Loucy (cell line): ENCODE measurements around the gene KRTAP4-9.
"Not testable (repeated sequence)": the region's sequence is repeated elsewhere in the genome, so short reads cannot be mapped to it uniquely, and the experiment has no call there.

Experiments
- H2AFZ ChIP-seq: fragments of 200-600 bp; sonication (generic); 2 replicates; pipeline ENCODE4 v1.6.0; 2016; ENCODE audit warnings: antibody characterized with exemption, mild to moderate bottlenecking, low read length, moderate library complexity
- H3F3A ChIP-seq: fragments of 200-600 bp; 2 replicates; pipeline ENCODE4 v1.6.0; 2016; ENCODE audit warnings: antibody characterized with exemption, low read depth, mild to moderate bottlenecking
- H3K27me3 ChIP-seq: fragments of 200-600 bp; sonication (generic); 2 replicates; pipeline ENCODE4 v1.6.1; 2014; ENCODE audit warnings: low read length, mild to moderate bottlenecking; ENCODE audit not compliant: insufficient read depth, poor library complexity, severe bottlenecking
- H3K36me3 ChIP-seq: fragments of 200-600 bp; sonication (generic); 2 replicates; pipeline ENCODE4 v1.6.1; 2016; ENCODE audit warnings: low read length; ENCODE audit not compliant: insufficient read depth
- H3K4me1 ChIP-seq: fragments of 200-600 bp; sonication (generic); 2 replicates; pipeline ENCODE4 v1.5.1; 2014; ENCODE audit warnings: low read length, mild to moderate bottlenecking; ENCODE audit not compliant: insufficient read depth, poor library complexity, severe bottlenecking
- H3K4me2 ChIP-seq: fragments of 200-600 bp; sonication (generic); 2 replicates; pipeline ENCODE4 v1.6.0; 2014; ENCODE audit warnings: antibody characterized with exemption, low read length, low read depth, mild to moderate bottlenecking; ENCODE audit not compliant: poor library complexity, severe bottlenecking
- H3K4me3 ChIP-seq: fragments of 200-600 bp; sonication (generic); 2 replicates; pipeline ENCODE4 v1.5.1; 2014; ENCODE audit warnings: low read length, mild to moderate bottlenecking, mixed read lengths; ENCODE audit not compliant: poor library complexity, severe bottlenecking
- H3K79me2 ChIP-seq: fragments of 200-600 bp; sonication (generic); 2 replicates; pipeline ENCODE4 v1.6.1; 2014; ENCODE audit warnings: low read length; ENCODE audit not compliant: insufficient read depth
- H3K9ac ChIP-seq: fragments of 200-600 bp; sonication (generic); 2 replicates; pipeline ENCODE4 v1.6.0; 2014; ENCODE audit warnings: mild to moderate bottlenecking, low read depth, low read length, moderate library complexity; ENCODE audit not compliant: poor library complexity, severe bottlenecking
- H3K9me2 ChIP-seq: fragments of 200-600 bp; sonication (generic); replicated peaks from 2 replicates; pipeline ENCODE4 v1.6.1; 2016; ENCODE audit warnings: low read depth, low read length, mixed read lengths
- H3K9me3 ChIP-seq: fragments of 200-600 bp; sonication (generic); 2 replicates; pipeline ENCODE4 v1.6.1; 2014; ENCODE audit warnings: mild to moderate bottlenecking, antibody characterized with exemption, low read length, low read depth; ENCODE audit not compliant: insufficient read depth
- H4K20me1 ChIP-seq: fragments of 200-600 bp; sonication (generic); 2 replicates; pipeline ENCODE4 v1.6.0; 2014; ENCODE audit warnings: antibody characterized with exemption, low read length, mild to moderate bottlenecking; ENCODE audit not compliant: insufficient read depth, poor library complexity, severe bottlenecking
- EZH2phosphoT487 ChIP-seq: fragments of 200-600 bp; IDR thresholded peaks from 2 replicates; pipeline ENCODE4 v1.6.1; 2018; ENCODE audit warnings: antibody characterized with exemption, mild to moderate bottlenecking, moderate library complexity, borderline replicate concordance
- TF ChIP-seq, protein P1 (sequence below): fragments of 200-600 bp; sonication (generic); conservative IDR thresholded peaks from 2 replicates; pipeline ENCODE4 v1.5.1; 2014; ENCODE audit warnings: mild to moderate bottlenecking, antibody characterized with exemption, low read length

Gene KRTAP4-9

DNA sequence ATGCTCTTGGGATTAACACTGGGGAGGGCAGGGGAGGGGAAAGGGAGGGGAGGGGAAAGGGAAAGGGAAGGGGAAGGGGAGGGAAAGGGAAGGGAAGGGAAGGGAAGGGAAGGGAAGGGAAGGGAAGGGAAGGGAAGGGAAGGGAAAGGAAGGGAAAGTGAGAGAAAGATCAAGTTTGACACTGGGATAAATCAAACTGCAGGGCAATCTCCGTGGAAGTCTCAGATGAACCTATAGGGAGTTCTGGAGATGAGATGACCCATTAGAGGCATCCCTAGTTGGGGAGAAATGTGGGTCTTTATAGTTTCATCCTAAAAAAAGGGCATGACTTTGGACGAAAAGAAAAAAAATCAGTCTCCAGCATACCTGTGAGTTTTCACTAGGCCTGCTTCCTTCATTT lies 16.6 kb downstream of the KRTAP4-9 start:
- TF ChIP-seq, protein P1, sequence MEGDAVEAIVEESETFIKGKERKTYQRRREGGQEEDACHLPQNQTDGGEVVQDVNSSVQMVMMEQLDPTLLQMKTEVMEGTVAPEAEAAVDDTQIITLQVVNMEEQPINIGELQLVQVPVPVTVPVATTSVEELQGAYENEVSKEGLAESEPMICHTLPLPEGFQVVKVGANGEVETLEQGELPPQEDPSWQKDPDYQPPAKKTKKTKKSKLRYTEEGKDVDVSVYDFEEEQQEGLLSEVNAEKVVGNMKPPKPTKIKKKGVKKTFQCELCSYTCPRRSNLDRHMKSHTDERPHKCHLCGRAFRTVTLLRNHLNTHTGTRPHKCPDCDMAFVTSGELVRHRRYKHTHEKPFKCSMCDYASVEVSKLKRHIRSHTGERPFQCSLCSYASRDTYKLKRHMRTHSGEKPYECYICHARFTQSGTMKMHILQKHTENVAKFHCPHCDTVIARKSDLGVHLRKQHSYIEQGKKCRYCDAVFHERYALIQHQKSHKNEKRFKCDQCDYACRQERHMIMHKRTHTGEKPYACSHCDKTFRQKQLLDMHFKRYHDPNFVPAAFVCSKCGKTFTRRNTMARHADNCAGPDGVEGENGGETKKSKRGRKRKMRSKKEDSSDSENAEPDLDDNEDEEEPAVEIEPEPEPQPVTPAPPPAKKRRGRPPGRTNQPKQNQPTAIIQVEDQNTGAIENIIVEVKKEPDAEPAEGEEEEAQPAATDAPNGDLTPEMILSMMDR: no peak
- no peak for TF ChIP-seq EZH2phosphoT487
- H3K4me2 ChIP-seq: no peak overlapping the region
- no peaks in the 10 kb centered on the region for H4K20me1 ChIP-seq
- no peak overlapping the region for H2AFZ ChIP-seq
- no peaks in the 10 kb centered on the region for H3K9me3 ChIP-seq
- H3K27me3 ChIP-seq: no peaks in the 10 kb centered on the region
- H3K36me3 ChIP-seq: no peaks in the 10 kb centered on the region
- H3K4me1 ChIP-seq: peaks cover 70% of the 10 kb centered on the region
- H3K79me2 ChIP-seq: no peaks in the 10 kb centered on the region
- H3F3A ChIP-seq: peaks cover 7% of the 10 kb centered on the region; the same call in 1 of the 2 replicates
- no peak overlapping the region for H3K9ac ChIP-seq
- no peak overlapping the region for H3K4me3 ChIP-seq
- no peaks in the 10 kb centered on the region for H3K9me2 ChIP-seq

DNA sequence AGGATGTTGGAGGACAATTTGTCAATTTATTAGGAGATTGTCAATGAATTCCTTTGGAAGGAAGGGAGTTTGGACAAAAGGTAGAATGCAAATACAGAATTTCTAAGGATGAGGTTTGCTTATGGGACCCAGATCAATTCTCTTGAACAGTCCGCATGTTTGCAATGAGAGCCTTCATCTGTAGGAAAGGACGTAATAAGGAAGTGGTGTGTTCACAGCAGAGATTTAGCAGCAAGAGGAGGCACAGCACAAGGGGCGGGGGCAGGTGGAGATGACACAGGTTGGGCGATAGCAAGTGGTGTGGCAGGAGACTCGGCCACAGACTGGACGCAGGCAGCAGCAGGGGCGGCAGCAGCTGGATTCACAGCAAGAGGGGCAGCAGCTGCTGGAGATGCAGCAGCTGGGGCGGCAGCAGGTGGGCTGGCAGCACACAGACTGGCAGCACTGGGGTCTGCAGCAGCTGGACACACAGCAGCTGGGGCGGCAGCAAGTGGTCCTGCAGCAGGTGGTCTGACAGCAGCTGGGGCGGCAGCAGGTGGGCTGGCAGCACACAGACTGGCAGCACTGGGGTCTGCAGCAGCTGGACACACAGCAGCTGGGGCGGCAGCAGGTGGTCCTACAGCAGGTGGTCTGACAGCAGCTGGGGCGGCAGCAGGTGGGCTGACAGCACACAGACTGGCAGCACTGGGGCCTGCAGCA lies 18.3 kb downstream of the KRTAP4-9 start:
- not testable (repeated sequence) for H2AFZ ChIP-seq, H3K9me3 ChIP-seq, H3K9ac ChIP-seq, H3K9me2 ChIP-seq, H3K27me3 ChIP-seq, H3K79me2 ChIP-seq, H4K20me1 ChIP-seq, H3K4me2 ChIP-seq, H3F3A ChIP-seq, H3K4me3 ChIP-seq, H3K36me3 ChIP-seq
- H3K4me1 ChIP-seq: peaks cover 60% of the 10 kb centered on the region

DNA sequence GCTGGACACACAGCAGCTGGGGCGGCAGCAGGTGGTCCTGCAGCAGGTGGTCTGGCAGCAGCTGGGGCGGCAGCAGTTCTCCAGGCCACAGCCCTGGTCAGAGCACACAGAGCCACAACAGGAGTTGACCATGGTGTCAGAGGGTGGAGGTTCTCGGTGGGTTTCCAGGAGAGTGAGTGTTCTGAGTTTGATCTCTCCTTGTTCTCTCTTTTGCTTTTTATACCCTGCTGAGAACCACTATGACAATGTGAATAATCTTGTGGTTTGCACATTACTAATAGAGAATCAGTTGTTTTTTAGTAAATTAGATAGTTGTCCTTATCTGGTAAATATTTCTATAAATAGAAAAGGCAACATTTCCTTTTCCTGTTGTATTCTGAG lies 18.8 kb downstream of the KRTAP4-9 start, which contains the start of gene KRTAP4-12:
KRTAP4-12 (minus strand) TSS at position 192 of the 381 bp plus-strand sequence; CDS start at position 132, 60 bp downstream.
- not testable (repeated sequence) for H2AFZ ChIP-seq, H3K4me3 ChIP-seq, H3K9ac ChIP-seq, H3K4me2 ChIP-seq, H3K27me3 ChIP-seq, H3K79me2 ChIP-seq, H3K36me3 ChIP-seq, H3K9me3 ChIP-seq, H3F3A ChIP-seq, H3K9me2 ChIP-seq, H4K20me1 ChIP-seq
- H3K4me1 ChIP-seq: peaks cover 54% of the 10 kb centered on the region

- no peak overlapping the region for H3K4me3 ChIP-seq
- peaks cover 44% of the 10 kb centered on the region for H3K4me1 ChIP-seq
- peaks cover 5% of the 10 kb centered on the region; the same call in 1 of the 2 replicates for H3F3A ChIP-seq
- H2AFZ ChIP-seq: no peak overlapping the region
- H3K9ac ChIP-seq: no peak overlapping the region
- TF ChIP-seq EZH2phosphoT487: no peak
- TF ChIP-seq, protein P1: no peak
- H3K27me3 ChIP-seq: no peaks in the 10 kb centered on the region
- H3K9me3 ChIP-seq: no peaks in the 10 kb centered on the region
- no peak overlapping the region for H3K4me2 ChIP-seq
- H3K36me3 ChIP-seq: no peaks in the 10 kb centered on the region
- no peaks in the 10 kb centered on the region for H3K9me2 ChIP-seq
- H3K79me2 ChIP-seq: no peaks in the 10 kb centered on the region
- H4K20me1 ChIP-seq: no peaks in the 10 kb centered on the region
Measured at GRCh38 chr17:41125064-41125463, 19.9 kb downstream of the KRTAP4-9 start.
